MCF 10A (cell line): ENCODE results near the gene TSHB. TPM values are rescaled to one million over a fixed set of nuclear protein-coding genes. Genes with fewer than 3 reads are reported as not detected.

ENCODE experiments used
- BruUV-seq: library from RNA; stranded (reverse); fragments of 400-500 nt; replicated peaks from 2 replicates; lab custom pipeline; 2021; lab: Mats Ljungman, UMichigan
- CTCF ChIA-PET: fragments of 300-600 bp; sonication (Branson Sonifier 250); formaldehyde crosslinking; extraction: SDS; loops from one replicate; lab custom pipeline; 2021; ENCODE audit warnings: antibody characterized with exemption, inconsistent platforms; lab: Yijun Ruan, JAX
- POLR2A ChIA-PET: fragments of 300-600, 350-650 bp; sonication (Branson Sonifier 250); formaldehyde crosslinking; extraction: SDS; loops from one replicate; lab custom pipeline; 2020; ENCODE audit warnings: antibody characterized with exemption, inconsistent platforms; lab: Yijun Ruan, JAX
- DNase-seq: peaks from one replicate; pipeline ENCODE4 v3.0.0-alpha.2; 2018; ENCODE audit not compliant: unreplicated experiment
- H3K27ac Mint-ChIP-seq: one replicate; pipeline ENCODE4 v1.8.0; 2022; ENCODE audit warnings: mild to moderate bottlenecking, low read depth, mixed read lengths; ENCODE audit not compliant: unreplicated experiment
- H3K27me3 Mint-ChIP-seq: one replicate; pipeline ENCODE4 v1.8.0; 2022; ENCODE audit warnings: mixed read lengths; ENCODE audit not compliant: insufficient read depth, unreplicated experiment
- H3K36me3 Mint-ChIP-seq: one replicate; pipeline ENCODE4 v1.8.0; 2022; ENCODE audit warnings: mild to moderate bottlenecking, moderate library complexity, mixed read lengths; ENCODE audit not compliant: insufficient read depth, unreplicated experiment
- H3K4me1 Mint-ChIP-seq: one replicate; pipeline ENCODE4 v1.8.0; 2022; ENCODE audit warnings: mixed read lengths; ENCODE audit not compliant: insufficient read depth, unreplicated experiment
- H3K4me3 Mint-ChIP-seq: one replicate; pipeline ENCODE4 v1.8.0; 2022; ENCODE audit warnings: mild to moderate bottlenecking, moderate library complexity, mixed read lengths; ENCODE audit not compliant: unreplicated experiment
- H3K9me3 Mint-ChIP-seq: one replicate; pipeline ENCODE4 v1.8.0; 2022; ENCODE audit warnings: mixed read lengths; ENCODE audit not compliant: unreplicated experiment
- CTCF ChIP-seq: fragments of 200-600 bp; IDR thresholded peaks from one replicate; pipeline ENCODE4 v1.8.0; 2022; ENCODE audit warnings: antibody characterized with exemption, mild to moderate bottlenecking; ENCODE audit not compliant: unreplicated experiment
- intact Hi-C: fragments of 100-400 bp; cut with micrococcal nuclease; formaldehyde crosslinking; loops from 2 replicates; pipeline ENCODE4 v1.14.1; 2022
- total RNA-seq: library from RNA; stranded (reverse); gene quantifications from 2 replicates; pipeline ENCODE4 v1.2.3, GENCODE V29; 2022

Gene TSHB
- total RNA-seq, 1 experiment from 2014 or later: not detected

- CTCF ChIA-PET: interaction anchor here (0.6 kb wide), 2 partner anchors 33 to 658 kb away, joined by 3 read pairs; no protein-coding TSS in a partner anchor
- Mint-ChIP-seq H3K9me3 (no peaks in the 10 kb centered on the region), H3K4me3 (no peak overlapping the region), H3K27ac (no peak overlapping the region), H3K27me3 (peaks cover 4% of the 10 kb centered on the region), H3K36me3 (no peaks in the 10 kb centered on the region), H3K4me1 (no peaks in the 10 kb centered on the region)
- POLR2A ChIA-PET: interaction anchor here (0.7 kb wide), 1 partner anchor 12 kb away, joined by 3 read pairs; no protein-coding TSS in a partner anchor
- intact Hi-C loops: no loop called here
- no peak for DNase-seq
- no TSS peak for BruUV-seq
- TF ChIP-seq CTCF: no peak
These were observed 6.0 kb downstream of the TSHB start for GRCh38 chr1:115035652-115036051.

GRCh38 chr1:115036814-115037507 lies 7.3 kb downstream of the TSHB start:
- H3K4me3 Mint-ChIP-seq: no peak overlapping the region
- CTCF ChIA-PET: interaction anchor here (0.6 kb wide), 1 partner anchor 279 kb away, joined by 4 read pairs; the partner anchor contains the start of gene CSDE1

GRCh38 chr1:115040501-115040900 lies 10.9 kb downstream of the TSHB start:
- no peak overlapping the region for H3K27ac Mint-ChIP-seq
- no peaks in the 10 kb centered on the region for H3K9me3 Mint-ChIP-seq
- H3K4me1 Mint-ChIP-seq: no peaks in the 10 kb centered on the region
- H3K36me3 Mint-ChIP-seq: no peaks in the 10 kb centered on the region
- intact Hi-C loops: loop anchor here (5.0 to 10.0 kb wide), 2 partner anchors 557 to 696 kb away; no protein-coding TSS in a partner anchor
- H3K27me3 Mint-ChIP-seq: peaks cover 28% of the 10 kb centered on the region
- no TSS peak for BruUV-seq
- POLR2A ChIA-PET: interaction anchor here (0.6 to 2.5 kb wide), 3 partner anchors 11 to 57 kb away, joined by 3 to 8 read pairs (median 3); no protein-coding TSS in a partner anchor
- no peak for DNase-seq
- CTCF ChIA-PET: interaction anchor here (0.5 to 4.2 kb wide), 9 partner anchors 11 to 78 kb away, joined by 3 to 43 read pairs (median 4); no protein-coding TSS in a partner anchor
- H3K4me3 Mint-ChIP-seq: no peak overlapping the region
- TF ChIP-seq CTCF: peak; percentile 7

More at GRCh38 chr1:115036814-115037507, 7.3 kb downstream of the TSHB start:
- no peaks in the 10 kb centered on the region for H3K36me3 Mint-ChIP-seq
- TF ChIP-seq CTCF: no peak
- H3K27me3 Mint-ChIP-seq: peaks cover 3% of the 10 kb centered on the region
- POLR2A ChIA-PET: no interaction called here
- no peak overlapping the region for H3K27ac Mint-ChIP-seq
- H3K9me3 Mint-ChIP-seq: no peaks in the 10 kb centered on the region
- intact Hi-C loops: no loop called here
- no TSS peak for BruUV-seq
- no peaks in the 10 kb centered on the region for H3K4me1 Mint-ChIP-seq
- DNase-seq: no peak

- TF ChIP-seq CTCF: peak; percentile 39
- CTCF ChIA-PET: interaction anchor here (0.6 to 4.2 kb wide), 22 partner anchors 10 to 614 kb away, joined by 3 to 43 read pairs (median 3); partner anchors contain the start of gene TSHB
- no peaks in the 10 kb centered on the region for H3K9me3 Mint-ChIP-seq
- H3K4me1 Mint-ChIP-seq: no peaks in the 10 kb centered on the region
- BruUV-seq: no TSS peak
- no peak overlapping the region for H3K4me3 Mint-ChIP-seq
- POLR2A ChIA-PET: interaction anchor here (0.9 to 2.5 kb wide), 3 partner anchors 11 to 64 kb away, joined by 3 to 8 read pairs (median 5); no protein-coding TSS in a partner anchor
- DNase-seq: peak; percentile 51
- intact Hi-C loops: loop anchor here (1.0 to 10.0 kb wide), 3 partner anchors 62 to 697 kb away; no protein-coding TSS in a partner anchor
- H3K27ac Mint-ChIP-seq: no peak overlapping the region
- no peaks in the 10 kb centered on the region for H3K36me3 Mint-ChIP-seq
- peaks cover 28% of the 10 kb centered on the region for H3K27me3 Mint-ChIP-seq
These were observed 12.0 kb downstream of the TSHB start for GRCh38 chr1:115041654-115042053.
